GM12892 (cell line): ENCODE data around the gene SUN1.

Experiments
- POLR2A ChIP-seq: IDR thresholded peaks from 2 replicates; pipeline ENCODE4 v1.6.1; 2011; ENCODE audit warnings: low read depth, low read length, control low read depth
- POLR2AphosphoS5 ChIP-seq: IDR thresholded peaks from 2 replicates; pipeline ENCODE4 v1.6.1; 2011; ENCODE audit warnings: low read depth, low read length, control low read depth
- TAF1 ChIP-seq: IDR thresholded peaks from 2 replicates; pipeline ENCODE4 v1.6.1; 2011; ENCODE audit warnings: low read depth, mild to moderate bottlenecking, control low read depth, low read length, borderline replicate concordance

DNA sequence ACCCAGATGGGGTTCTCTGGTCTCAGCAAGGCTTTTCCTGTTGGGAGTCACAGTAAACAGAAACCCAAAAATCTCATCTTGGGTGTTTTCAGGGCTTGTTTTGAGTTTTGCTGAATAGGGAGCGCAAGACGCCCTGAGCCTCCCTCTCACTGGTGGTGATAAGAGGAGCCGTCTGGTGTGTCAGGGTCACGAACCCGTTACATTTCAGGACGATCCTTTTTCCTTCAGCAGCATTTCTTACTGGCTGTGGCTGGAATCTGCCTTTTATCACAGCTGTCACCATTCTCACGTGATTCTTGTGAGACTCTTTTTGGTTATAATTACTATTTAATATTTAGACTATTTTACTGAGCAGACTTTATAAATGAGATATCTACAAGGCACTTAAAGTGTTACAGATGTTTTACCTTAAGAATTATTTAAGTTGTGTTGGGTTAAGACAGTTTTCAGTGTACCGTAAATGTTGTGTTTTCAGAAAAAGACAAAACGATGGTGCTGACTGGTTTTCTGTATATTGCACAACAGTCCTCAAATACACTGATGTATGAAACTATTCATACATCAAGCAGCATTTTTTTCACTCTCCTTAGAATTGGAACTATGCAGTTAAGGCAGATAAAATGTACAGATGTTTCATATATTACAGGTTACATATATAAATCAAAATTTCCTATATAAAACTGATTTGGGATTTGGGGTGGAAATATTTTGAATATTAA lies 41.9 kb downstream of the SUN1 start:
- TF ChIP-seq POLR2A (no peak), POLR2AphosphoS5 (no peak), TAF1 (no peak)
